MM.1S (cell line): Measurements from ENCODE around the gene WDFY3.

Experiments
- DNase-seq: peaks from one replicate; pipeline ENCODE4 v3.0.0-alpha.2; 2015
- H2AFZ ChIP-seq: fragments of 300-600 bp; sonication (generic); 2 replicates; pipeline ENCODE4 v1.6.0; 2016; ENCODE audit warnings: antibody characterized with exemption, low read length
- H3F3A ChIP-seq: fragments of 300-600 bp; sonication (generic); 2 replicates; pipeline ENCODE4 v1.6.1; 2016; ENCODE audit warnings: mild to moderate bottlenecking, antibody characterized with exemption, low read length, moderate library complexity, mixed read lengths; ENCODE audit not compliant: insufficient read depth
- H3K27ac ChIP-seq: fragments of 300-600 bp; sonication (generic); 2 replicates; pipeline ENCODE4 v1.5.1; 2016; ENCODE audit warnings: mild to moderate bottlenecking, low read length
- H3K27me3 ChIP-seq: fragments of 300-600 bp; sonication (generic); replicated peaks from 2 replicates; pipeline ENCODE4 v1.6.0; 2016; ENCODE audit warnings: low read length; ENCODE audit not compliant: insufficient read depth
- H3K36me3 ChIP-seq: fragments of 300-600 bp; sonication (generic); replicated peaks from 2 replicates; pipeline ENCODE4 v1.6.1; 2016; ENCODE audit warnings: mild to moderate bottlenecking, low read length, mixed read lengths; ENCODE audit not compliant: insufficient read depth
- H3K4me1 ChIP-seq: fragments of 300-600 bp; sonication (generic); 2 replicates; pipeline ENCODE4 v1.6.1; 2016; ENCODE audit warnings: low read length, mixed read lengths
- H3K4me2 ChIP-seq: fragments of 300-600 bp; sonication (generic); 2 replicates; pipeline ENCODE4 v1.6.0; 2016; ENCODE audit warnings: low read depth, low read length
- H3K4me3 ChIP-seq: fragments of 300-600 bp; sonication (generic); 2 replicates; pipeline ENCODE4 v1.5.1; 2016; ENCODE audit warnings: low read length, mixed read lengths
- H3K79me2 ChIP-seq: fragments of 300-600 bp; sonication (generic); 2 replicates; pipeline ENCODE4 v1.6.1; 2016; ENCODE audit warnings: mixed run types, low read length, mixed read lengths
- H3K9ac ChIP-seq: fragments of 300-600 bp; sonication (generic); 2 replicates; pipeline ENCODE4 v1.6.1; 2016; ENCODE audit warnings: low read length, mixed read lengths
- H3K9me2 ChIP-seq: fragments of 300-600 bp; sonication (generic); replicated peaks from 2 replicates; pipeline ENCODE4 v1.6.1; 2016; ENCODE audit warnings: mild to moderate bottlenecking, low read length, mixed read lengths; ENCODE audit not compliant: insufficient read depth
- H3K9me3 ChIP-seq: fragments of 300-600 bp; sonication (generic); replicated peaks from 2 replicates; pipeline ENCODE4 v1.6.1; 2016; ENCODE audit warnings: mild to moderate bottlenecking, low read length, mixed read lengths; ENCODE audit not compliant: insufficient read depth
- H4K20me1 ChIP-seq: fragments of 300-600 bp; sonication (generic); 2 replicates; pipeline ENCODE4 v1.6.1; 2016; ENCODE audit warnings: mild to moderate bottlenecking, low read length, moderate library complexity, mixed read lengths; ENCODE audit not compliant: insufficient read depth
- EZH2 ChIP-seq: fragments of 300-600 bp; sonication (generic); optimal IDR thresholded peaks from 2 replicates; pipeline ENCODE3; 2017; ENCODE audit warnings: low read depth, mild to moderate bottlenecking, antibody characterized with exemption, low read length, mixed read lengths
- EZH2phosphoT487 ChIP-seq: fragments of 300-600 bp; sonication (generic); IDR thresholded peaks from 2 replicates; pipeline ENCODE4 v1.6.1; 2018; ENCODE audit warnings: antibody characterized with exemption, low read length
- TF ChIP-seq, protein P1 (sequence below): fragments of 300-600 bp; sonication (generic); IDR thresholded peaks from 2 replicates; pipeline ENCODE4 v1.5.1; 2016; ENCODE audit warnings: antibody characterized with exemption, low read length, mixed read lengths

The WDFY3 gene

GRCh38 chr4:84651499-84651898 is 315.0 kb downstream of the WDFY3 start:
- TF ChIP-seq, protein P1, sequence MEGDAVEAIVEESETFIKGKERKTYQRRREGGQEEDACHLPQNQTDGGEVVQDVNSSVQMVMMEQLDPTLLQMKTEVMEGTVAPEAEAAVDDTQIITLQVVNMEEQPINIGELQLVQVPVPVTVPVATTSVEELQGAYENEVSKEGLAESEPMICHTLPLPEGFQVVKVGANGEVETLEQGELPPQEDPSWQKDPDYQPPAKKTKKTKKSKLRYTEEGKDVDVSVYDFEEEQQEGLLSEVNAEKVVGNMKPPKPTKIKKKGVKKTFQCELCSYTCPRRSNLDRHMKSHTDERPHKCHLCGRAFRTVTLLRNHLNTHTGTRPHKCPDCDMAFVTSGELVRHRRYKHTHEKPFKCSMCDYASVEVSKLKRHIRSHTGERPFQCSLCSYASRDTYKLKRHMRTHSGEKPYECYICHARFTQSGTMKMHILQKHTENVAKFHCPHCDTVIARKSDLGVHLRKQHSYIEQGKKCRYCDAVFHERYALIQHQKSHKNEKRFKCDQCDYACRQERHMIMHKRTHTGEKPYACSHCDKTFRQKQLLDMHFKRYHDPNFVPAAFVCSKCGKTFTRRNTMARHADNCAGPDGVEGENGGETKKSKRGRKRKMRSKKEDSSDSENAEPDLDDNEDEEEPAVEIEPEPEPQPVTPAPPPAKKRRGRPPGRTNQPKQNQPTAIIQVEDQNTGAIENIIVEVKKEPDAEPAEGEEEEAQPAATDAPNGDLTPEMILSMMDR: no peak
- TF ChIP-seq EZH2: no peak
- no peak for TF ChIP-seq EZH2phosphoT487
- Histone ChIP-seq H3K9ac (no peak overlapping the region), H4K20me1 (no peaks in the 10 kb centered on the region), H3K4me2 (no peak overlapping the region), H2AFZ (no peak overlapping the region), H3K79me2 (no peaks in the 10 kb centered on the region), H3K36me3 (no peaks in the 10 kb centered on the region), H3K4me3 (no peak overlapping the region), H3K4me1 (0 out of 2 replicates have a peak, but pooled peaks cover 3% of the 10 kb centered on the region), H3K27me3 (no peaks in the 10 kb centered on the region), H3K9me3 (no peaks in the 10 kb centered on the region), H3F3A (no peaks in the 10 kb centered on the region), H3K27ac (no peak overlapping the region), H3K9me2 (no peaks in the 10 kb centered on the region)
- no peak for DNase-seq

DNA sequence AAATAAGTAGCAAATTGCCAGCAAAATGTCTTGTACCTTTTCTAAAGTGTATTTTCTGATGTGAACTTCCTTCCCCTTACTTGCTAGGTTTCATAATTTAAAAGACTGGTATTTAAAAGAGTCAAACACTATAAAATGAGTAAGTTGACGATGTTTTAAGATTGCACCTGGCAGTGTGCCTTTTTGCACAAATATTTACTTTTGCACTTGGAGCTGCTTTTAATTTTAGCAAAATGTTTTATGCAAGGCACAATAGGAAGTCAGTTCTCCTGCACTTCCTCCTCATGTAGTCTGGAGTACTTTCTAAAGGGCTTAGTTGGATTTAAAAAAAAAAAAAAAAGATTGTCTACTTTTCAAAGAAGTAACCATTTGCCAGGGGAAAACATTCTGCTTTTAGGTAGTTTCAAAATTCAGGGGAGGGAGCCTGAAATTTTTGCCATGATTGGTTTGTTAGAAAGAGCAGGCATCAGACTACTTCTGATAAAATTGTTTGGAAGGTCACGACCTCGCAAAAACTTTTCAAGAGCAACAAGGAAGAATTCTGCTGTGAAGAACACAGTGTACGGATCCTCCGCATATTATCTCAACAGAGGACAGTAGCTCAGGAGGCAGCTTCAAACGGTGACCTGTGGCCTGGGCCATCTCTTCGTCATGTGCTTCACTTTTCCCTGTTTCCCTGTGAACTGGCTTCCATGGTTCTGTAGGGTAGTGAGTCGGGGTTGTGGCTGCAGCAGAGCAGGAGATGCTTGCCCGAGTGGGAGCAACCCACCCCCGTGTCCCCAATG is 317.4 kb downstream of the WDFY3 start:
- no peaks in the 10 kb centered on the region for H3K36me3 ChIP-seq
- H3K27ac ChIP-seq: no peak overlapping the region
- H3K9me2 ChIP-seq: no peaks in the 10 kb centered on the region
- H3K9me3 ChIP-seq: no peaks in the 10 kb centered on the region
- H4K20me1 ChIP-seq: no peaks in the 10 kb centered on the region
- no peak for TF ChIP-seq EZH2
- H3K79me2 ChIP-seq: no peaks in the 10 kb centered on the region
- no peak overlapping the region for H3K4me2 ChIP-seq
- H3K4me3 ChIP-seq: no peak overlapping the region
- H2AFZ ChIP-seq: no peak overlapping the region
- no peaks in the 10 kb centered on the region for H3K27me3 ChIP-seq
- DNase-seq: no peak
- H3K4me1 ChIP-seq: 0 out of 2 replicates have a peak, but pooled peaks cover 3% of the 10 kb centered on the region
- no peaks in the 10 kb centered on the region for H3F3A ChIP-seq
- H3K9ac ChIP-seq: no peak overlapping the region

DNA sequence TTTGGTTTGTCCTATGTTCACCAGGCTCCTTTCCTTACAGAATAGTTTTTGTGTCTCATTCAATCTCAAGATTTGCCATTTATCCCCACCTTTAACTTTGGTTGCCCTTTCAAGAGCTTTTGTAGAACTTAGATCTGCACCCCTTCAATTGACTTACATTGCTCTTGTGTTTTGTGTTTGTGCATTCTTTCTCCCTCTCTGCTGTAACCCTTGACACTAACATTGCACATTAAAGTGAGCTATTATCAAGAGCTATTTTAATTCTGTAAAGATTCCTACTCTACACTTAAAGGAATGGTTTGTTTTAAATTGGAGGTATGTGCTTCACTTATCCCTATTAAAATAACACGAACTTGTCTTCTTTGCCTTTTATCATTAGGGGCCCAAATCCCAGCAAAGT is 318.3 kb downstream of the WDFY3 start:
- no peak overlapping the region for H3K4me2 ChIP-seq
- H3K79me2 ChIP-seq: no peaks in the 10 kb centered on the region
- H3K9me2 ChIP-seq: no peaks in the 10 kb centered on the region
- no peak overlapping the region for H3K9ac ChIP-seq
- no peaks in the 10 kb centered on the region for H3F3A ChIP-seq
- no peaks in the 10 kb centered on the region for H3K36me3 ChIP-seq
- DNase-seq: no peak
- H3K9me3 ChIP-seq: no peaks in the 10 kb centered on the region
- no peak overlapping the region for H3K4me3 ChIP-seq
- TF ChIP-seq EZH2phosphoT487: no peak
- TF ChIP-seq, protein P1: no peak
- no peak overlapping the region for H3K27ac ChIP-seq
- H3K4me1 ChIP-seq: 0 out of 2 replicates have a peak, but pooled peaks cover 3% of the 10 kb centered on the region
- no peaks in the 10 kb centered on the region for H3K27me3 ChIP-seq
- H2AFZ ChIP-seq: no peak overlapping the region
- no peaks in the 10 kb centered on the region for H4K20me1 ChIP-seq

GRCh38 chr4:84647312-84647884 is 319.1 kb downstream of the WDFY3 start:
- Histone ChIP-seq H3K79me2 (no peaks in the 10 kb centered on the region), H3K4me1 (0 out of 2 replicates have a peak, but pooled peaks cover 3% of the 10 kb centered on the region), H2AFZ (no peak overlapping the region), H3K27me3 (no peaks in the 10 kb centered on the region), H3K9me3 (no peaks in the 10 kb centered on the region), H3K36me3 (no peaks in the 10 kb centered on the region), H3K27ac (no peak overlapping the region), H3F3A (no peaks in the 10 kb centered on the region), H3K9ac (no peak overlapping the region), H4K20me1 (no peaks in the 10 kb centered on the region), H3K9me2 (no peaks in the 10 kb centered on the region), H3K4me3 (no peak overlapping the region), H3K4me2 (no peak overlapping the region)
- TF ChIP-seq, protein P1: no peak
- DNase-seq: peak; percentile 22
